HFFc6 (cell line): ENCODE measurements around the gene ACTR3. TPM values are rescaled to one million over a fixed set of nuclear protein-coding genes. Genes with fewer than 3 reads are reported as not detected.
"Not testable (repeated sequence)": the region's sequence is repeated elsewhere in the genome, so short reads cannot be mapped to it uniquely, and the experiment has no call there.

Experiments
- DNase-seq: peaks from one replicate; pipeline ENCODE4 v3.0.0-alpha.2; 2018
- H3K27ac Mint-ChIP-seq: 2 replicates; pipeline ENCODE4 v1.8.0; 2020; ENCODE audit warnings: mild to moderate bottlenecking, mixed read lengths
- H3K27me3 Mint-ChIP-seq: 2 replicates; pipeline ENCODE4 v1.8.0; 2021; ENCODE audit warnings: mild to moderate bottlenecking, moderate library complexity, mixed read lengths; ENCODE audit not compliant: insufficient read depth
- H3K36me3 Mint-ChIP-seq: 2 replicates; pipeline ENCODE4 v1.8.0; 2021; ENCODE audit warnings: low read depth, mixed read lengths
- H3K4me1 Mint-ChIP-seq: 2 replicates; pipeline ENCODE4 v1.8.0; 2020; ENCODE audit warnings: low read depth, mixed read lengths
- H3K4me3 Mint-ChIP-seq: 2 replicates; pipeline ENCODE4 v1.8.0; 2020; ENCODE audit warnings: mild to moderate bottlenecking, moderate library complexity, mixed read lengths
- H3K9me3 Mint-ChIP-seq: 2 replicates; pipeline ENCODE4 v1.8.0; 2020; ENCODE audit warnings: mild to moderate bottlenecking, mixed read lengths
- CTCF ChIP-seq: fragments of 200-600 bp; sonication (generic); IDR thresholded peaks from 2 replicates; pipeline ENCODE4 v1.5.0; 2021; ENCODE audit warnings: antibody characterized with exemption, mild to moderate bottlenecking
- total RNA-seq, 6 experiments: library from RNA; stranded (reverse); fragmentation: NEBNext Ultra II Directional; extraction: Animal tissue kit (Norgen Biotek cat#: 25700); gene quantifications; 2 replicates in 1 of 6; 3 replicates in 5 of 6; pipeline ENCODE4 v1.2.3, GENCODE V29; 2021

Gene ACTR3
- total RNA-seq, 6 experiments from 2014 or later: 562 to 663 (median 628) TPM

GRCh38 chr2:113937501-113937900 is 47.6 kb downstream of the ACTR3 start:
- peaks cover 56% of the 10 kb centered on the region for H3K36me3 Mint-ChIP-seq
- H3K4me3 Mint-ChIP-seq: no peak overlapping the region
- H3K27me3 Mint-ChIP-seq: peaks cover 4% of the 10 kb centered on the region; the same call in 1 of the 2 replicates
- H3K9me3 Mint-ChIP-seq: peaks cover 10% of the 10 kb centered on the region
- no peak for DNase-seq
- no peak for TF ChIP-seq CTCF
- H3K4me1 Mint-ChIP-seq: peaks cover 22% of the 10 kb centered on the region
- no peak overlapping the region for H3K27ac Mint-ChIP-seq

- peak; percentile 23 for DNase-seq
Observed at GRCh38 chr2:113940891-113941290, 51.0 kb downstream of the ACTR3 start.

GRCh38 chr2:113945784-113946183 is 55.9 kb downstream of the ACTR3 start:
- not testable (repeated sequence) for H3K9me3 Mint-ChIP-seq, H3K4me3 Mint-ChIP-seq, H3K27me3 Mint-ChIP-seq, DNase-seq
- Mint-ChIP-seq H3K27ac (peak overlapping the region; percentile 30; the same call in 1 of the 2 replicates), H3K4me1 (peaks cover 17% of the 10 kb centered on the region; the same call in 1 of the 2 replicates), H3K36me3 (peaks cover 37% of the 10 kb centered on the region)

More at GRCh38 chr2:113940891-113941290, 51.0 kb downstream of the ACTR3 start:
- no peak for TF ChIP-seq CTCF
- H3K27ac Mint-ChIP-seq: no peak overlapping the region; the same call in 1 of the 2 replicates
- peaks cover 43% of the 10 kb centered on the region for H3K36me3 Mint-ChIP-seq
- H3K27me3 Mint-ChIP-seq: peaks cover 4% of the 10 kb centered on the region; the same call in 1 of the 2 replicates
- peaks cover 22% of the 10 kb centered on the region for H3K4me1 Mint-ChIP-seq
- H3K9me3 Mint-ChIP-seq: peaks cover 10% of the 10 kb centered on the region
- no peak overlapping the region for H3K4me3 Mint-ChIP-seq

GRCh38 chr2:113950906-113951305 is 61.0 kb downstream of the ACTR3 start:
- DNase-seq, H3K9me3 Mint-ChIP-seq, H3K4me1 Mint-ChIP-seq, H3K27ac Mint-ChIP-seq, H3K27me3 Mint-ChIP-seq, H3K4me3 Mint-ChIP-seq: not testable (repeated sequence)
- peaks cover 53% of the 10 kb centered on the region for H3K36me3 Mint-ChIP-seq

GRCh38 chr2:113961000-113961399 is 71.1 kb downstream of the ACTR3 start:
- TF ChIP-seq CTCF: no peak
- no peak overlapping the region for H3K27ac Mint-ChIP-seq
- no peaks in the 10 kb centered on the region for H3K9me3 Mint-ChIP-seq
- H3K4me3 Mint-ChIP-seq: no peak overlapping the region
- peaks cover 2% of the 10 kb centered on the region; the same call in 1 of the 2 replicates for H3K27me3 Mint-ChIP-seq
- peaks cover 50% of the 10 kb centered on the region for H3K4me1 Mint-ChIP-seq
- peaks cover 41% of the 10 kb centered on the region for H3K36me3 Mint-ChIP-seq
- DNase-seq: no peak

- peaks cover 2% of the 10 kb centered on the region; the same call in 1 of the 2 replicates for H3K27me3 Mint-ChIP-seq
Observed at GRCh38 chr2:113962692-113963480, 73.0 kb downstream of the ACTR3 start.

More at GRCh38 chr2:113962692-113963480, 73.0 kb downstream of the ACTR3 start:
- DNase-seq: peak; percentile 65
- Mint-ChIP-seq H3K4me1 (peaks cover 69% of the 10 kb centered on the region), H3K36me3 (peaks cover 33% of the 10 kb centered on the region), H3K9me3 (no peaks in the 10 kb centered on the region), H3K4me3 (peak overlapping the region; percentile 1), H3K27ac (peak overlapping the region; percentile 83)
- TF ChIP-seq CTCF: no peak
